Esophagus (tissue), 2 donors: ENCODE measurements around the gene SIK3. TPM values are rescaled to one million over a fixed set of nuclear protein-coding genes. Genes with fewer than 3 reads are reported as not detected.

Experiments
- H3K27ac ChIP-seq, 2 donors: one replicate each; pipeline ENCODE4 v1.5.1; 2013; ENCODE audit warnings: low read depth in 2 of 2, mild to moderate bottlenecking in 2 of 2, inconsistent platforms in 1 of 2, low read length in 1 of 2, moderate library complexity in 1 of 2
- H3K27me3 ChIP-seq, 2 donors: one replicate each; pipeline ENCODE4 v1.6.1; 2013; ENCODE audit warnings: low read length in 2 of 2, control low read depth in 1 of 2, mild to moderate bottlenecking in 1 of 2; ENCODE audit not compliant: insufficient read depth in 2 of 2, control insufficient read depth in 1 of 2
- H3K36me3 ChIP-seq, 2 donors: one replicate each; pipeline ENCODE4 v1.6.1; 2013; ENCODE audit warnings: low read length in 1 of 2; ENCODE audit not compliant: control insufficient read depth in 2 of 2, insufficient read depth in 2 of 2
- H3K4me1 ChIP-seq, 2 donors: one replicate each; pipeline ENCODE4 v1.6.1; 2013; ENCODE audit warnings: low read length in 1 of 2; ENCODE audit not compliant: control insufficient read depth in 2 of 2, insufficient read depth in 2 of 2
- H3K4me3 ChIP-seq, 2 donors: one replicate each; pipeline ENCODE4 v1.5.1; 2013; ENCODE audit warnings: low read length in 2 of 2, mild to moderate bottlenecking in 2 of 2, low read depth in 1 of 2, moderate library complexity in 1 of 2
- H3K9me3 ChIP-seq, 2 donors: one replicate each; pipeline ENCODE4 v1.6.1; 2013; ENCODE audit warnings: mild to moderate bottlenecking in 2 of 2, low read depth in 1 of 2, low read length in 1 of 2, moderate library complexity in 1 of 2; ENCODE audit not compliant: control insufficient read depth in 2 of 2, insufficient read depth in 1 of 2
- WGBS, 2 donors: extraction: QIAGEN DNeasy Blood & Tissue Kit; methylation state at CpG; one replicate each; pipeline ENCODE4 v1.1.7; 2013; 5-methylcytosine and 5-hydroxymethylcytosine counted together
- polyA plus RNA-seq, 2 donors: library from polyadenylated mRNA; stranded (reverse); fragments of 200-250 nt; gene quantifications; one replicate each; pipeline ENCODE4 v1.2.3, GENCODE V29; 2013
- donor health status: healthy with polysubstance abuse.
- donor health status: Bipolar disorder and iron deficiency.

Gene SIK3
- polyA plus RNA-seq, 2 donors, result 6.4 to 7.0 TPM

GRCh38 chr11:117083011-117083935 lies 15.0 kb downstream of the SIK3 start:
- 80 to 83% methylated on average over 5 of the region's 5 CpGs for WGBS, 2 donors
- H3K27ac ChIP-seq, result no peak overlapping the region
- no peaks in the 10 kb centered on the region for H3K4me1 ChIP-seq
- H3K27me3 ChIP-seq, result no peaks in the 10 kb centered on the region
- H3K9me3 ChIP-seq, result no peaks in the 10 kb centered on the region
- no peak overlapping the region for H3K4me3 ChIP-seq
- no peaks in the 10 kb centered on the region for H3K36me3 ChIP-seq

- no peaks in the 10 kb centered on the region for H3K4me1 ChIP-seq
Measured at GRCh38 chr11:117081908-117082307, 16.3 kb downstream of the SIK3 start.

GRCh38 chr11:117080370-117080769 lies 17.9 kb downstream of the SIK3 start:
- WGBS, 2 donors, result 85 to 95% methylated on average over 5 of the region's 5 CpGs

More at GRCh38 chr11:117081908-117082307, 16.3 kb downstream of the SIK3 start:
- 100% methylated on average over 1 of the region's 1 CpG for WGBS, 2 donors
- H3K27me3 ChIP-seq, result no peaks in the 10 kb centered on the region
- H3K9me3 ChIP-seq, result no peaks in the 10 kb centered on the region
- H3K27ac ChIP-seq, result no peak overlapping the region
- no peak overlapping the region for H3K4me3 ChIP-seq
- no peaks in the 10 kb centered on the region for H3K36me3 ChIP-seq

GRCh38 chr11:117076941-117077691 lies 21.1 kb downstream of the SIK3 start:
- Histone ChIP-seq H3K9me3 (no peaks in the 10 kb centered on the region), H3K36me3 (no peaks in the 10 kb centered on the region), H3K4me3 (no peak overlapping the region), H3K27ac (peak overlapping the region; percentile 13 to 45), H3K27me3 (no peaks in the 10 kb centered on the region), H3K4me1 (no peaks in the 10 kb centered on the region)
- WGBS, 2 donors, result 59 to 71% methylated on average over 3 of the region's 3 CpGs

More at GRCh38 chr11:117080370-117080769, 17.9 kb downstream of the SIK3 start:
- Histone ChIP-seq H3K27ac (no peak overlapping the region), H3K9me3 (no peaks in the 10 kb centered on the region), H3K4me3 (no peak overlapping the region), H3K27me3 (no peaks in the 10 kb centered on the region), H3K36me3 (no peaks in the 10 kb centered on the region), H3K4me1 (no peaks in the 10 kb centered on the region)

GRCh38 chr11:117075186-117075585 lies 23.0 kb downstream of the SIK3 start:
- Histone ChIP-seq H3K27ac (no peak overlapping the region), H3K4me3 (no peak overlapping the region), H3K9me3 (no peaks in the 10 kb centered on the region), H3K36me3 (no peaks in the 10 kb centered on the region), H3K27me3 (no peaks in the 10 kb centered on the region), H3K4me1 (no peaks in the 10 kb centered on the region)
- 81 to 84% methylated on average over 1 of the region's 1 CpG for WGBS, 2 donors

GRCh38 chr11:117074119-117074518 lies 24.1 kb downstream of the SIK3 start:
- Histone ChIP-seq H3K27me3 (no peaks in the 10 kb centered on the region), H3K4me3 (no peak overlapping the region), H3K4me1 (no peaks in the 10 kb centered on the region), H3K27ac (no peak overlapping the region), H3K36me3 (no peaks in the 10 kb centered on the region), H3K9me3 (no peaks in the 10 kb centered on the region)

GRCh38 chr11:117073539-117073938 lies 24.7 kb downstream of the SIK3 start:
- Histone ChIP-seq H3K27ac (no peak overlapping the region), H3K4me1 (no peaks in the 10 kb centered on the region)
- WGBS, 2 donors, result 34 to 45% methylated on average over 2 of the region's 2 CpGs

GRCh38 chr11:117072517-117073461 lies 25.4 kb downstream of the SIK3 start:
- Histone ChIP-seq H3K4me1 (no peaks in the 10 kb centered on the region), H3K27ac (peak overlapping the region in 1 of 2 donors; percentile 48), H3K27me3 (no peaks in the 10 kb centered on the region), H3K36me3 (no peaks in the 10 kb centered on the region), H3K4me3 (no peak overlapping the region), H3K9me3 (no peaks in the 10 kb centered on the region)
- 55 to 79% methylated on average over 5 of the region's 5 CpGs for WGBS, 2 donors

More at GRCh38 chr11:117073539-117073938, 24.7 kb downstream of the SIK3 start:
- Histone ChIP-seq H3K4me3 (no peak overlapping the region), H3K27me3 (no peaks in the 10 kb centered on the region), H3K9me3 (no peaks in the 10 kb centered on the region), H3K36me3 (no peaks in the 10 kb centered on the region)

GRCh38 chr11:117071344-117071787 lies 26.9 kb downstream of the SIK3 start:
- 48 to 66% methylated on average over 3 of the region's 3 CpGs for WGBS, 2 donors
- no peak overlapping the region for H3K27ac ChIP-seq
- H3K4me1 ChIP-seq, result no peaks in the 10 kb centered on the region

More at GRCh38 chr11:117071344-117071787, 26.9 kb downstream of the SIK3 start:
- H3K27me3 ChIP-seq, result no peaks in the 10 kb centered on the region
- no peaks in the 10 kb centered on the region for H3K9me3 ChIP-seq
- H3K36me3 ChIP-seq, result no peaks in the 10 kb centered on the region
- no peak overlapping the region for H3K4me3 ChIP-seq
